GM12874 (cell line): Measurements from ENCODE around the gene CDC123.

Source experiments
- TF ChIP-seq, protein P1 (sequence below): IDR thresholded peaks from 2 replicates; pipeline ENCODE4 v1.5.1; 2011; ENCODE audit warnings: low read depth, mild to moderate bottlenecking, control low read depth, low read length, moderate library complexity; ENCODE audit not compliant: insufficient read depth

CDC123 gene

DNA sequence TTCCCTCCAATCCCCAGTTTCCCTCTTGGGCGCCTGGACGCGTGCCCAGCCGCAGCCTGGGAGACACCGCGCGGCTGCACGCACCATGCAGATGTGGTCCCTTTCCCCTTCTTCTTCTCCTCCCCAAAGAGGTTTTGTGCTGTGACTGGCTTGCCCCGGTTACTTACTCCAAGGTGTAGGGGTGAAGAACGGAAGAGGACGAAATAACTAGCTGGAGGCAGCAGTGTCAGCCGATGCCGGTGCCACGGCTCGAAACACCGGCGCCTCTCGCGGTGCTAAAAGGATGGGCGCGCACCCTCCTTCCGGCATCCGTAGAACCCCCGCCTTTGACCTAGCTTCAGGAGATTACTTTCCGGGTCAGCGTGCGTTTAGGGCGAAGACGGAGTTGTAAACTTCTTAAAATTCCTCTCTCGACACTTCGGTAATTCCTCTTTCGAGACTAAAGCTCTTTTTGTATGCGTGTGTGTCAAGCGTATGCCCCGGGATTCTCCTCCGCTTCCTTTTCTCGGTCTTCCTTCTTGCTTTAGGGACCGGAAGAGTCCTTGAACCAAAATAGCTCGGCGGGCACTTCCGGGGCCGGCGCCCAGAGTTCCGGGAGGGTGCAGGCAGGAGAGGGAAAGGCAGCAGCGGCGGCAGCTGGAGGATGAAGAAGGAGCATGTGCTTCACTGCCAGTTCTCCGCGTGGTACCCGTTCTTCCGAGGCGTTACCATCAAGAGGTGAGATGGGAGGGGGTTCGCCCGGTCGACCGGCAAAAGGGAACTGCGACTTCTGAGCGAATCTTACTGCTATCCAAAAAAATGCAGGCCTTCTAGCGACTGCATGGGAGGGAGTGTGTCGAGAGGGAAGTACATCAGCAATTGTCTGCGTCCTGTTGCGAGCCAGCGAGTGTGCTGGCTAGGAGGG is at the start of gene CDC123, which contains the start of gene NUDT5:
TSS of gene CDC123 (plus strand) at position 586 of the 904 bp plus-strand sequence. CDS start at position 644, 58 bp downstream.
TSS of gene NUDT5 (minus strand) at position 289 of the 904 bp plus-strand sequence. CDS start 9,600 bp downstream, outside the sequence.
- TF ChIP-seq, protein P1, sequence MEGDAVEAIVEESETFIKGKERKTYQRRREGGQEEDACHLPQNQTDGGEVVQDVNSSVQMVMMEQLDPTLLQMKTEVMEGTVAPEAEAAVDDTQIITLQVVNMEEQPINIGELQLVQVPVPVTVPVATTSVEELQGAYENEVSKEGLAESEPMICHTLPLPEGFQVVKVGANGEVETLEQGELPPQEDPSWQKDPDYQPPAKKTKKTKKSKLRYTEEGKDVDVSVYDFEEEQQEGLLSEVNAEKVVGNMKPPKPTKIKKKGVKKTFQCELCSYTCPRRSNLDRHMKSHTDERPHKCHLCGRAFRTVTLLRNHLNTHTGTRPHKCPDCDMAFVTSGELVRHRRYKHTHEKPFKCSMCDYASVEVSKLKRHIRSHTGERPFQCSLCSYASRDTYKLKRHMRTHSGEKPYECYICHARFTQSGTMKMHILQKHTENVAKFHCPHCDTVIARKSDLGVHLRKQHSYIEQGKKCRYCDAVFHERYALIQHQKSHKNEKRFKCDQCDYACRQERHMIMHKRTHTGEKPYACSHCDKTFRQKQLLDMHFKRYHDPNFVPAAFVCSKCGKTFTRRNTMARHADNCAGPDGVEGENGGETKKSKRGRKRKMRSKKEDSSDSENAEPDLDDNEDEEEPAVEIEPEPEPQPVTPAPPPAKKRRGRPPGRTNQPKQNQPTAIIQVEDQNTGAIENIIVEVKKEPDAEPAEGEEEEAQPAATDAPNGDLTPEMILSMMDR, result no peak

DNA sequence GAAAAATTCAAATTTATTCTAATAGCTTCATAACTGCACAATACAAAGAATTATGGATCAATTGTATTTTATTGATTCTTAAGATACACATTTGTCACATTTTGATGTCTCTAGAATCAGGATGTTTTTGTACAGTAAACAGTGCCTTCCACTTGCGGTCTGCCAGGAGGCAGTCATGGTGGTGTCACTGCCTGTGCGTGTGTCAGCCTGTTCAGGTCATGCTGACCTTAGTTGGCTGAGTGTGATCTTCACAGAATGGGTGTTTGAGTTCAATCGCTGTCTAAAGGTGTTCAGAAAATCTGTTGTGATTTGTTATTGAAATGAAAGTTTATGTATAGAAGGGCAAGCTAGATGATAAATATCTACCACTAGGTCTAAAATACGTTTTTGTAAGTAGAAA is 45.8 kb upstream of the CDC123 start:
- TF ChIP-seq, protein P1, result no peak

- TF ChIP-seq, protein P1, result no peak
These were observed 41.5 kb upstream of the CDC123 start for GRCh38 chr10:12154516-12154915.

DNA sequence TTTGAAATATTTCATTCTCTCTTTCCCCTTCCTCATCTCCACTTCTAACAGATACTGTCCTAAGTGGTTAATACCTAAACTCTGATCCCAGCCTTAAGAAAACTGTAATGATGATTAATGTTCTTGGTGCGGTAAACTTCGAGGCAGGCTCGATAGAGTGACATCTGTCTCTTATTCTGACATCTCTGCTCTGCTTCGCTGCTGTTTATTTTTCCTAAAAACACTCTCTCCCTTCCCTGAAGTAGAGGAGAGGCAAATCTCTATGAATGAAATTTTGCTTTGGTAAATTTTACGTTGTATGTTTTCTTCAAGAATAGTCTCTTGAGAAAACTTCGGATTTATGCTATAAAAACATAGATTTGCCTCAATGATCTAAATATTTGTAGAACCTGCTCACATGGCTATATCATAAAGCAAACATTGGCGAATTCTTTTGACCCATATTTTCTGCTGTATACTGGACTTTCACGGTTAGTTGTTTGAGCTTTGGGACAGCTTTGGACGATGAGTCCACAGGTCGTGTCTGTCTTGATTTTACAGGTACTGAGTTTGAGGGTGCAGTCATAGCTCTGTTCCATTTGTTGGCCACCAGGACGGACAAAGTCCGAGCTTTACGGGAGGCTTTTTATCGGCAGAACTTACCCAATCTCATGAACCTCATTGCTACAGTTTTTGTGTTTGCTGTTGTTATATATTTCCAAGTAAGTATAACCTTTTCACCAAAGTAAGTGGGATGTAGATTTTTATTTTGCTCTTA is 39.4 kb upstream of the CDC123 start:
- TF ChIP-seq, protein P1, result no peak

DNA sequence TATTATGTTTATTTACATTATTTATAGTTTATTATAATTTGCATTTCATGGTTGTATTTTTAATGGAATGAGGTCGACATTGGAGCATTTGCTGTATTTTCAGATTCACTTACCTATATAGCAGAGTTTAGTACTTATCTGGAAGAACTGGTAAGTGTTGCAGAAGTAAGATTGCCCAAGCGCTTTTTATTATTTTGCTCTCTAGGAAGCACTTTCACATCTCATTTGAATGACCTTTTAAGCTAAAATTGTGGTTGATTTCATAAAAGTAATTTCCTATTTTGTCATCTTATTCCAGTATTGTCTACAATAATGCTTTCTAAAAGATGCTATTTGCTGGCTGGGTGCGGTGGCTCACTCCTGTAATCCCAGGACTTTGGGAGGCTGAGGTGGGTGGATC is 37.9 kb upstream of the CDC123 start:
- TF ChIP-seq, protein P1, result no peak

GRCh38 chr10:12160664-12161063 is 35.3 kb upstream of the CDC123 start:
- TF ChIP-seq, protein P1, result no peak

GRCh38 chr10:12162927-12163326 is 33.1 kb upstream of the CDC123 start:
- TF ChIP-seq, protein P1, result no peak
